ENCODE data around the gene TBXA2R.
"Not testable (repeated sequence)": the region's sequence is repeated elsewhere in the genome, so short reads cannot be mapped to it uniquely, and the experiment has no call there.

DNA sequence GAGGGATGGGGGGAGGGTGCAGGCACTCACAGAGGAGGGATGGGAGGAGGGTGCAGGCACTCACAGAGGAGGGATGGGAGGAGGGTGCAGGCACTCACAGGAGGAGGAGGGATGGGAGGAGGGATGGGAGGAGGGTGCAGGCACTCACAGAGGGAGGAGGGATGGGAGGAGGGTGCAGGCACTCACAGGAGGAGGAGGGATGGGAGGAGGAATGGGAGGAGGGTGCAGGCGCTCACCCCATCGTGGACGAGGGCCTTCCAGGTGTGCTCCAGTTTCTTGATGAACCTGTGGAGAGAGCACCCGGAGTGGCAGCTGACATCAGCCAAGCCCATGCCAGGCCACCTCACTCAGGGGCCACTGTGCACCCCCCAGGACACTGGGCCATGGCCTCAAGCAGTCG, 40.4 kb upstream of the TBXA2R start:
- TF ChIP-seq SP1 (IDR thresholded peaks at IDR 0.05); HDGF (IDR thresholded peaks at IDR 0.05; ENCODE audit: borderline replicate concordance); FOXA1 (IDR thresholded peaks at IDR 0.05); SUZ12 (IDR thresholded peaks at IDR 0.05); TARDBP (IDR thresholded peaks at IDR 0.05); BHLHE40 (IDR thresholded peaks at IDR 0.05; ENCODE audit: borderline replicate concordance); ARNT (IDR thresholded peaks at IDR 0.05); FOXK2 (IDR thresholded peaks at IDR 0.05); NFRKB (IDR thresholded peaks at IDR 0.05); FOXM1 (IDR thresholded peaks at IDR 0.05; ENCODE audit: borderline replicate concordance); ELF4 (IDR thresholded peaks at IDR 0.05); CTBP1 (IDR thresholded peaks at IDR 0.05; ENCODE audit: borderline replicate concordance): not testable (repeated sequence)

Data from HEK293T (cell line).